K562 (cell line): ENCODE data around the gene TMEM191C. TPM values are rescaled to one million over a fixed set of nuclear protein-coding genes. Genes with fewer than 3 reads are reported as not detected.
A peak's percentile ranks its signal among the peaks of the same experiment; 100 is the strongest.

Experiments used
- AFF4 ChIP-seq: sonication (generic); formaldehyde crosslinking; IDR thresholded peaks from 2 replicates; pipeline ENCODE4 v1.8.0; 2023; ENCODE audit warnings: mild to moderate bottlenecking, missing genetic modification reagents
- CBFB ChIP-seq: sonication (generic); formaldehyde crosslinking; IDR thresholded peaks from 2 replicates; pipeline ENCODE4 v1.4.0; 2020; ENCODE audit warnings: mild to moderate bottlenecking, missing genetic modification reagents
- ETS2 ChIP-seq: IDR thresholded peaks from 2 replicates; pipeline ENCODE4 v1.6.1; 2016; ENCODE audit warnings: borderline replicate concordance, missing genetic modification characterization, mild to moderate bottlenecking, moderate library complexity, missing compliant biosample characterization; ENCODE audit not compliant: poor library complexity, severe bottlenecking
- IRF2 ChIP-seq: sonication (generic); formaldehyde crosslinking; IDR thresholded peaks from 2 replicates; pipeline ENCODE4 v1.8.1; 2022; ENCODE audit warnings: mild to moderate bottlenecking, missing genetic modification reagents
- LEF1 ChIP-seq: fragments of 450-650 bp; IDR thresholded peaks from 2 replicates; pipeline ENCODE4 v1.6.1; 2016; ENCODE audit warnings: mild to moderate bottlenecking
- MITF ChIP-seq: IDR thresholded peaks from 2 replicates; pipeline ENCODE4 v1.6.1; 2014; ENCODE audit warnings: antibody characterized with exemption
- NCOR1 ChIP-seq: fragments of 450-650 bp; IDR thresholded peaks from 2 replicates; pipeline ENCODE4 v1.6.1; 2016; ENCODE audit warnings: mild to moderate bottlenecking, moderate library complexity
- NFYB ChIP-seq: IDR thresholded peaks from 2 replicates; pipeline ENCODE4 v1.6.1; 2011; ENCODE audit warnings: mild to moderate bottlenecking, moderate library complexity; ENCODE audit not compliant: insufficient read length; ENCODE audit errors: extremely low read depth
- NR2F6 ChIP-seq: fragments of 450-650 bp; formaldehyde crosslinking; IDR thresholded peaks from 2 replicates; pipeline ENCODE4 v1.4.0; 2020; ENCODE audit warnings: mild to moderate bottlenecking
- NRF1 ChIP-seq, 2 experiments: fragments of 450-650 bp; IDR thresholded peaks in 1 of 2; conservative IDR thresholded peaks in 1 of 2; 2 replicates each; pipeline ENCODE4 v1.6.1; 2014; ENCODE audit warnings: mild to moderate bottlenecking in 2 of 2
- POLR2AphosphoS2 ChIP-seq: IDR thresholded peaks from 2 replicates; pipeline ENCODE4 v1.6.1; 2012; ENCODE audit warnings: low read length, improper control_type of control experiment
- SMARCB1 ChIP-seq: IDR thresholded peaks from 2 replicates; pipeline ENCODE4 v1.6.1; 2011; ENCODE audit warnings: improper control_type of control experiment, low read depth; ENCODE audit not compliant: insufficient read length
- ZFP36 ChIP-seq: fragments of 150-350 bp; IDR thresholded peaks from 2 replicates; pipeline ENCODE4 v1.6.1; 2018; ENCODE audit warnings: low read length, low read depth; ENCODE audit not compliant: partially characterized antibody
- ZNF239 ChIP-seq: fragments of 250-450 bp; sonication (Bioruptor Pico); IDR thresholded peaks from 2 replicates; pipeline ENCODE4 v1.4.0; 2020; ENCODE audit warnings: mild to moderate bottlenecking
- ZNF41 ChIP-seq: fragments of 250-450 bp; sonication (Bioruptor Pico); conservative IDR thresholded peaks from 2 replicates; pipeline ENCODE4 v1.4.0; 2020; ENCODE audit warnings: mild to moderate bottlenecking
- ZNF696 ChIP-seq: fragments of 250-450 bp; sonication (Bioruptor Pico); conservative IDR thresholded peaks from 2 replicates; pipeline ENCODE4 v1.4.0; 2020; ENCODE audit warnings: mild to moderate bottlenecking, moderate library complexity
- ZNF717 ChIP-seq: fragments of 250-450 bp; sonication (Bioruptor Pico); IDR thresholded peaks from 2 replicates; pipeline ENCODE4 v1.5.0; 2021
- ZNF75A ChIP-seq: fragments of 450-650 bp; formaldehyde crosslinking; IDR thresholded peaks from 2 replicates; pipeline ENCODE4 v1.4.0; 2020; ENCODE audit warnings: mild to moderate bottlenecking
- polyA plus RNA-seq, 8 experiments: library from polyadenylated mRNA; depleted of rRNA in 4 of 8; stranded (reverse) in 5 of 8; unstranded in 3 of 8; fragments of >200 nt; fragmentation: Nextera tagmentation in 2 of 8; fragmentation: Illumina TruSeq in 1 of 8; extraction: Ambion mirVana in 2 of 8; extraction: Trizol in 1 of 8; gene quantifications; 2 replicates each; pipeline versions ENCODE4 v1.2.1 to v1.2.3, GENCODE V29; 2011 to 2014; ENCODE audit warnings: inconsistent platforms in 1 of 8, missing spikeins in 1 of 8
- total RNA-seq, 7 experiments: library from RNA; depleted of rRNA in 6 of 7; stranded (reverse); fragments of >200 nt in 6 of 7; fragmentation: Illumina TruSeq in 2 of 7; extraction: Trizol in 2 of 7; gene quantifications; 2 replicates each; pipeline versions ENCODE4 v1.2.1 to v1.2.3, GENCODE V29; 2011 to 2021; ENCODE audit warnings: low replicate concordance in 1 of 7
- TF ChIP-seq, protein P1 (sequence below): sonication (generic); formaldehyde crosslinking; IDR thresholded peaks from 2 replicates; pipeline ENCODE4 v1.8.0; 2022; ENCODE audit warnings: missing genetic modification reagents, mild to moderate bottlenecking, borderline replicate concordance
- TF ChIP-seq, protein P2 (sequence below), 2 experiments: fragments of 450-650 bp in 1 of 2; sonication (generic) in 1 of 2; formaldehyde crosslinking in 1 of 2; IDR thresholded peaks in 1 of 2; conservative IDR thresholded peaks in 1 of 2; 2 replicates each; pipeline versions ENCODE4 v1.6.1 to v1.8.1; 2016 to 2023; ENCODE audit warnings: mild to moderate bottlenecking in 2 of 2, moderate library complexity in 2 of 2, inconsistent platforms in 1 of 2, missing genetic modification reagents in 1 of 2

TMEM191C gene
- total and polyA plus RNA-seq, 9 of the 15 experiments (the other 6 are each of a cell fraction or from before 2014, with no cell fraction given): 0.15 to 7.1 (median 1.1) TPM

DNA sequence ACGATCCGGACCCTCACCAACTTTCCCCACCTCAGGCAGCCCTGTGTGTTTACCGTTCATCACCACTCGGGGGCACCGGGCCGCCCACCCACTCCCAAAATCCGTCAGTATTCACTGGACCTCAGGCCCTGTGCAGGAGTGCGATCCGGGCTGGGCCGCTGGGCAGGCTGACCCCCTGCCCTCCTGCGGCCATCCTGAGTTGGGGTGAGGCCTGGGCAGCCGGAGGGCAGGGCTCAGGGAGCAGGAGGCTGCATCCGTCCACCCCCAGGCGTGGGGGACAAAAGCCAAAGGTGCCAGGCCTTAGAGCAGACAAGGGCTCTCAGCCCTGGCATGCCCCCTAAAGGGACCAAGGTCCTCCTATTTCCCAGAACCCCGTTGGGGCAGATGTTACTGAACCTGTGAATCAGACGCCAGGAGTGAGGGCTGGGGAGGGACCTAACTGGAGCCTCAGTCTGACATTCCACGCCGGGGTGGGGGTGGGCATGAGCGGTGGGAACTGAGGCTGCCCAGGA, 16.8 kb upstream of the TMEM191C start (continued):
- TF ChIP-seq LEF1 (no peak), AFF4 (CRISPR knock-in tag) (no peak), NR2F6 (no peak), ZNF41 (no peak), NRF1 (conservative IDR thresholded peaks at IDR 0.05 in 1 of 2, IDR thresholded peaks at IDR 0.05 in 1 of 2) (no peak), POLR2AphosphoS2 (0 out of 2 replicates have a peak, but pooled peaks have one; percentile 41), SMARCB1 (no peak), MITF (no peak), IRF2 (no peak), ZNF75A (CRISPR knock-in tag) (no peak), ZNF717 (CRISPR knock-in tag) (no peak), ZNF696 (CRISPR knock-in tag) (no peak), NCOR1 (no peak), CBFB (peak; percentile 27; the same call in 1 of the 2 replicates), ZFP36 (no peak), ZNF239 (CRISPR knock-in tag) (no peak), ETS2 (tag) (no peak), NFYB (no peak)
- TF ChIP-seq, protein P1, sequence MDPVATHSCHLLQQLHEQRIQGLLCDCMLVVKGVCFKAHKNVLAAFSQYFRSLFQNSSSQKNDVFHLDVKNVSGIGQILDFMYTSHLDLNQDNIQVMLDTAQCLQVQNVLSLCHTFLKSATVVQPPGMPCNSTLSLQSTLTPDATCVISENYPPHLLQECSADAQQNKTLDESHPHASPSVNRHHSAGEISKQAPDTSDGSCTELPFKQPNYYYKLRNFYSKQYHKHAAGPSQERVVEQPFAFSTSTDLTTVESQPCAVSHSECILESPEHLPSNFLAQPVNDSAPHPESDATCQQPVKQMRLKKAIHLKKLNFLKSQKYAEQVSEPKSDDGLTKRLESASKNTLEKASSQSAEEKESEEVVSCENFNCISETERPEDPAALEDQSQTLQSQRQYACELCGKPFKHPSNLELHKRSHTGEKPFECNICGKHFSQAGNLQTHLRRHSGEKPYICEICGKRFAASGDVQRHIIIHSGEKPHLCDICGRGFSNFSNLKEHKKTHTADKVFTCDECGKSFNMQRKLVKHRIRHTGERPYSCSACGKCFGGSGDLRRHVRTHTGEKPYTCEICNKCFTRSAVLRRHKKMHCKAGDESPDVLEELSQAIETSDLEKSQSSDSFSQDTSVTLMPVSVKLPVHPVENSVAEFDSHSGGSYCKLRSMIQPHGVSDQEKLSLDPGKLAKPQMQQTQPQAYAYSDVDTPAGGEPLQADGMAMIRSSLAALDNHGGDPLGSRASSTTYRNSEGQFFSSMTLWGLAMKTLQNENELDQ (CRISPR knock-in tag): no peak
- TF ChIP-seq, protein P2, sequence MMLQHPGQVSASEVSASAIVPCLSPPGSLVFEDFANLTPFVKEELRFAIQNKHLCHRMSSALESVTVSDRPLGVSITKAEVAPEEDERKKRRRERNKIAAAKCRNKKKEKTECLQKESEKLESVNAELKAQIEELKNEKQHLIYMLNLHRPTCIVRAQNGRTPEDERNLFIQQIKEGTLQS (IDR thresholded peaks at IDR 0.05): no peak
- TF ChIP-seq, protein P2 (CRISPR knock-in tag; conservative IDR thresholded peaks at IDR 0.05): no peak
